ENCODE results near the gene BTG1.
"Not testable (repeated sequence)": the region's sequence is repeated elsewhere in the genome, so short reads cannot be mapped to it uniquely, and the experiment has no call there.

Gene BTG1

GRCh38 chr12:92147491-92147890 lies 1.8 kb upstream of the BTG1 start:
- DNase-seq, result no peak

GRCh38 chr12:92146497-92147224 lies 1.0 kb upstream of the BTG1 start:
- DNase-seq, result no peak

GRCh38 chr12:92145481-92145730 lies 240 bp downstream of the BTG1 start:
- DNase-seq, result no peak

- peak; percentile 4 for DNase-seq
These were observed 790 bp downstream of the BTG1 start for GRCh38 chr12:92144631-92145480.

GRCh38 chr12:92143686-92144630 lies 1.7 kb downstream of the BTG1 start:
- peak; percentile 63 for DNase-seq

- DNase-seq, result no peak
These were observed 2.4 kb downstream of the BTG1 start for GRCh38 chr12:92143258-92143657.

- DNase-seq, result no peak
These were observed 3.3 kb downstream of the BTG1 start for GRCh38 chr12:92142251-92142926.

GRCh38 chr12:92141591-92142121 lies 4.0 kb downstream of the BTG1 start:
- no peak for DNase-seq

GRCh38 chr12:92140896-92141536 lies 4.6 kb downstream of the BTG1 start:
- DNase-seq, result no peak

GRCh38 chr12:92140156-92140555 lies 5.5 kb downstream of the BTG1 start:
- DNase-seq, result no peak

GRCh38 chr12:92139634-92140150 lies 6.0 kb downstream of the BTG1 start:
- DNase-seq, result no peak

GRCh38 chr12:92138626-92139025 lies 7.0 kb downstream of the BTG1 start:
- no peak for DNase-seq

GRCh38 chr12:92138144-92138543 lies 7.5 kb downstream of the BTG1 start:
- no peak for DNase-seq

- no peak for DNase-seq
These were observed 8.5 kb downstream of the BTG1 start for GRCh38 chr12:92136965-92137721.

- no peak for DNase-seq
These were observed 9.5 kb downstream of the BTG1 start for GRCh38 chr12:92136026-92136730.

- DNase-seq, result not testable (repeated sequence)
These were observed 10.1 kb downstream of the BTG1 start for GRCh38 chr12:92135541-92135940.

GRCh38 chr12:92134638-92135274 lies 10.9 kb downstream of the BTG1 start:
- no peak for DNase-seq

- no peak for DNase-seq
These were observed 11.6 kb downstream of the BTG1 start for GRCh38 chr12:92133795-92134637.

- DNase-seq, result no peak
These were observed 12.5 kb downstream of the BTG1 start for GRCh38 chr12:92133171-92133570.
